ENCODE results near the gene LRRC2. TPM values are rescaled to one million over a fixed set of nuclear protein-coding genes. Genes with fewer than 3 reads are reported as not detected.

LRRC2 gene
- total RNA-seq, 4 donors from 2014 or later, result 0.62 to 2.0 (median 1.1) TPM; not detected in 1

DNA sequence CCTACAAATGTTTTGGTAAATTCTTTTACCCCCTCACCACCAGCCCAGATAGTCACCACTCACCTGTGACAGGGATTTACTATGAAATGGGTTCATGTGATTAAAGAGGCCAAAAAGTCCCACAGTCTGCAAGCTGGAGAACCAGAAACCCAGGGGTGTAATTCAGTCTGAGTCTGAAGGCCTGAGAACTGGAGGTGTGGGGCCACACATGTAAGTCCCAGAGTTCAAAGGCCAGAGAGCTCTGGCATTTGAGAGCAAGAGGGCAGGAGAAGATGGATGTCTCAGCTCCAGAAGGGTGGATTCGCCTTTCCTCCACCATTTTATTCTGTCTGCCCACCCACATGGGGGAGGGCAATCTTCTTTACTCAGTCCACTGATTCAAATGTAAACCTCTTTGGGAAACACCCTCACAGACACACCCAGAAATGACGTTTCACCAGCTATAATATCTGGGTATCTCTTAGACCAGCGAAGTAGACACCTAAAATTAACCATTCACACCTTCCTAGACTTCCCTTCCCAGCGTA, 56.4 kb downstream of the LRRC2 start:
- ATAC-seq, result no peak
- WGBS, 2 donors (ENCODE audit: low coverage in 1 of 2), result 63 to 68% methylated on average over 3 to 4 of the region's 4 CpGs
- H3K36me3 ChIP-seq, result no peaks in the 10 kb centered on the region
- no peak overlapping the region for H3K4me3 ChIP-seq
- H3K9me3 ChIP-seq, result no peaks in the 10 kb centered on the region
- no peak overlapping the region for H3K27ac ChIP-seq
- TF ChIP-seq EP300 (IDR thresholded peaks at IDR 0.05), result no peak
- no peak for TF ChIP-seq POLR2A (IDR thresholded peaks at IDR 0.05)
- TF ChIP-seq POLR2AphosphoS5 (IDR thresholded peaks at IDR 0.05), result no peak
- TF ChIP-seq, protein P1, sequence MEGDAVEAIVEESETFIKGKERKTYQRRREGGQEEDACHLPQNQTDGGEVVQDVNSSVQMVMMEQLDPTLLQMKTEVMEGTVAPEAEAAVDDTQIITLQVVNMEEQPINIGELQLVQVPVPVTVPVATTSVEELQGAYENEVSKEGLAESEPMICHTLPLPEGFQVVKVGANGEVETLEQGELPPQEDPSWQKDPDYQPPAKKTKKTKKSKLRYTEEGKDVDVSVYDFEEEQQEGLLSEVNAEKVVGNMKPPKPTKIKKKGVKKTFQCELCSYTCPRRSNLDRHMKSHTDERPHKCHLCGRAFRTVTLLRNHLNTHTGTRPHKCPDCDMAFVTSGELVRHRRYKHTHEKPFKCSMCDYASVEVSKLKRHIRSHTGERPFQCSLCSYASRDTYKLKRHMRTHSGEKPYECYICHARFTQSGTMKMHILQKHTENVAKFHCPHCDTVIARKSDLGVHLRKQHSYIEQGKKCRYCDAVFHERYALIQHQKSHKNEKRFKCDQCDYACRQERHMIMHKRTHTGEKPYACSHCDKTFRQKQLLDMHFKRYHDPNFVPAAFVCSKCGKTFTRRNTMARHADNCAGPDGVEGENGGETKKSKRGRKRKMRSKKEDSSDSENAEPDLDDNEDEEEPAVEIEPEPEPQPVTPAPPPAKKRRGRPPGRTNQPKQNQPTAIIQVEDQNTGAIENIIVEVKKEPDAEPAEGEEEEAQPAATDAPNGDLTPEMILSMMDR (IDR thresholded peaks at IDR 0.05), result no peak
- H3K27me3 ChIP-seq, result peaks cover 20% of the 10 kb centered on the region
- no peaks in the 10 kb centered on the region for H3K4me1 ChIP-seq

DNA sequence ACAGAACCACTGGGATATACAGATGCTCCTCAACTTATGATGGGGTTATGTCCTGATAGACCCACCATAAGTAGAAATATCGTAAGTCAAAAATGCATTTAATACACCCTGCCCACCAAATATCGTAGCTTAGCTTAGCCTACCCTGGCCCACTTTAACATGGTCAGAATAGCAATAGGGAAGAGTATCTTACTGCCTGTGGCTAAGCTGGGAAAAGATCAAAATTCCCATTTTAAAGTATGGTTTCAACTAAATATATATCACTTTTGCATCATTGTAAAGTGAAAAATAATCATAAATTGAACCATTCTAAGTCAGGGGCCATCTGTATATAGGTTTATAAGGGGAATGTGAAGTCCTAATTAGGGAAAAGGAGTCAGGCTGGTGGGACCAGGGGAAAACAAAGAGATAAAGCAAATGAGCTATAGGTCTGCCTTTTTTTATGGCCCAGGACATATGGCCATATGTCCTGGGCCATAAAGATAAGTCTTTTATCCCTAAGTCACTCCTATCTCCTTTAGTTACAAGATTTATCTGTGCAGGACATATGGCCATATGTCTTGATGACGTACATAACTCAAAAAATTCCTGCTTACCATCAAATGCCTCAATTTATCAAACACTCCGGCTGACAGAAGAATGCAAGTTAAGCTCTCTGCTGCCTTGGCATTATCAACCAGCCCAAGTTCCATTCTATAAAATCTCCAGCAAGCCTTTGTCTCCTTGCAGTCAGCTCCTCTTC, 57.1 kb downstream of the LRRC2 start:
- Histone ChIP-seq H3K27ac (no peak overlapping the region), H3K4me3 (no peak overlapping the region), H3K9me3 (no peaks in the 10 kb centered on the region), H3K4me1 (no peaks in the 10 kb centered on the region), H3K36me3 (no peaks in the 10 kb centered on the region), H3K27me3 (peaks cover 20% of the 10 kb centered on the region)
- WGBS, 2 donors (ENCODE audit: low coverage in 1 of 2), result 86 to 89% methylated on average over 4 of the region's 4 CpGs
- no peak for ATAC-seq
- TF ChIP-seq POLR2AphosphoS5 (IDR thresholded peaks at IDR 0.05) (no peak), POLR2A (IDR thresholded peaks at IDR 0.05) (no peak), EP300 (IDR thresholded peaks at IDR 0.05) (no peak)
- TF ChIP-seq, protein P1 (IDR thresholded peaks at IDR 0.05), result no peak

DNA sequence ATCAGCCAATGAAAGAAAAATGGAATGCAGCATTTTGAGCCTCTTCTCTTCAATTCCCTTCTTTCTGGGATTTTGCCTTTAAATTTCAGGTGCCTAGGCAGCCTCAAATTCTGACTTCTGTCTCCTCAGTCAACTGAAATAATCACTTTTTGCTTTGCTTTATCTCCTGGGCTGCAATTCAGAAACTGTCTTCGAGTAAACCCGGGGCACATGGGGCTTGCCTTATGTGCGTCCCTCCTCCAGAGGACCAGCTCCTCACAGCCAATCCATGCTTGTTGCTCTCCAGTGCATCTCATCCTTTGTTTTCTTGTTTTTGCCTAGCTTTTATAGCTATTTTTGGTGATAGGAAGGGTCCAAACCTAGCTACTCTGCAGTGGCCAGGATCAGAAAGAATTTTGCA, 59.6 kb downstream of the LRRC2 start:
- no peak for ATAC-seq
- Histone ChIP-seq H3K36me3 (no peaks in the 10 kb centered on the region), H3K27ac (no peak overlapping the region), H3K4me1 (no peaks in the 10 kb centered on the region), H3K27me3 (peaks cover 20% of the 10 kb centered on the region), H3K4me3 (no peak overlapping the region), H3K9me3 (no peaks in the 10 kb centered on the region)
- TF ChIP-seq POLR2AphosphoS5 (IDR thresholded peaks at IDR 0.05) (no peak), EP300 (IDR thresholded peaks at IDR 0.05) (no peak), POLR2A (IDR thresholded peaks at IDR 0.05) (no peak)
- TF ChIP-seq, protein P1 (IDR thresholded peaks at IDR 0.05), result no peak
- 59 to 91% methylated on average over 3 of the region's 3 CpGs for WGBS, 2 donors (ENCODE audit: low coverage in 1 of 2)

DNA sequence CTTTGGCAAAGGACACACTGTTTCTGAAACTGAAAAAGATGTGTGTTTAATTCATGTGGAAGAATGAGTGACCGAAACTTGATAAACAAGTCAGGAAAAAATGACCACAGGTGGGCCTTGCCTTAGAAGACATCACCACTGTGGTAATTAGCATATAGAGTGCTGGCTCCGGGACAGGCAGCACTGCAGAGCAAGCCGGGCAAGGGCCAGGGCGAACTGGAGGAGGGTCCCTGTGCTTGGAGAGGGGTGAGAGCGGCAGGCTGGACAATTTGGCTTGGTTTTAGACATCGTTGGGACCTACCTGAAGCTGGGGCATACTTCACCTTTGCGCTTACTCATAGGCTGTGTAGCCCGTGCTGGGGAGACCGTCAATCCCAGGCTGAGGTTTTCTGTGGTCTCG, 60.1 kb downstream of the LRRC2 start:
- WGBS, 2 donors (ENCODE audit: low coverage in 1 of 2), result 77% methylated on average over 10 of the region's 10 CpGs; no CpG with 5 or more reads in 1 of the 2 donors

More for the DNA sequence above, 60.1 kb downstream of the LRRC2 start:
- Histone ChIP-seq H3K27ac (no peak overlapping the region), H3K4me1 (no peaks in the 10 kb centered on the region), H3K27me3 (peaks cover 20% of the 10 kb centered on the region), H3K4me3 (no peak overlapping the region), H3K36me3 (no peaks in the 10 kb centered on the region), H3K9me3 (no peaks in the 10 kb centered on the region)
- TF ChIP-seq POLR2AphosphoS5 (IDR thresholded peaks at IDR 0.05) (no peak), EP300 (IDR thresholded peaks at IDR 0.05) (no peak), POLR2A (IDR thresholded peaks at IDR 0.05) (no peak)
- TF ChIP-seq, protein P1 (IDR thresholded peaks at IDR 0.05), result no peak
- no peak for ATAC-seq
